BJ (cell line): ENCODE data around the gene C8B. TPM values are rescaled to one million over a fixed set of nuclear protein-coding genes. Genes with fewer than 3 reads are reported as not detected.
A peak's percentile ranks its signal among the peaks of the same experiment; 100 is the strongest.

Experiments
- CTCF ChIA-PET: fragments of 350-600 bp; formaldehyde crosslinking; extraction: SDS; loops from one replicate; lab custom pipeline; 2021; ENCODE audit warnings: antibody characterized with exemption, inconsistent platforms; lab: Yijun Ruan, JAX
- POLR2A ChIA-PET: fragments of 300-600 bp; sonication (Branson Sonifier 250); formaldehyde crosslinking; extraction: SDS; loops from one replicate; lab custom pipeline; 2021; ENCODE audit warnings: antibody characterized with exemption; lab: Charles Lee
- DNase-seq: peaks from one replicate; pipeline ENCODE4 v3.0.0-alpha.2; 2011; ENCODE audit warnings: low read depth
- H3K27me3 ChIP-seq: 2 replicates; pipeline ENCODE4 v1.6.0; 2011; ENCODE audit warnings: low read length; ENCODE audit not compliant: control insufficient read depth, insufficient read depth
- H3K36me3 ChIP-seq: 2 replicates; pipeline ENCODE4 v1.5.1; 2011; ENCODE audit warnings: low read length; ENCODE audit not compliant: control insufficient read depth, insufficient read depth
- H3K4me3 ChIP-seq: 2 replicates; pipeline ENCODE4 v1.5.1; 2011; ENCODE audit warnings: low read depth, mild to moderate bottlenecking, control low read depth, low read length
- polyA plus RNA-seq: library from polyadenylated mRNA; depleted of rRNA; stranded (reverse); fragments of >200 nt; gene quantifications from 2 replicates; pipeline ENCODE4 v1.2.3, GENCODE V29; 2011
- TF ChIP-seq, protein P1 (sequence below): IDR thresholded peaks from 2 replicates; pipeline ENCODE4 v1.5.1; 2011; ENCODE audit warnings: low read depth, mild to moderate bottlenecking, control low read depth, inconsistent platforms, low read length, moderate library complexity; ENCODE audit not compliant: insufficient read depth

The C8B gene
- polyA plus RNA-seq, 1 experiment: not detected

DNA sequence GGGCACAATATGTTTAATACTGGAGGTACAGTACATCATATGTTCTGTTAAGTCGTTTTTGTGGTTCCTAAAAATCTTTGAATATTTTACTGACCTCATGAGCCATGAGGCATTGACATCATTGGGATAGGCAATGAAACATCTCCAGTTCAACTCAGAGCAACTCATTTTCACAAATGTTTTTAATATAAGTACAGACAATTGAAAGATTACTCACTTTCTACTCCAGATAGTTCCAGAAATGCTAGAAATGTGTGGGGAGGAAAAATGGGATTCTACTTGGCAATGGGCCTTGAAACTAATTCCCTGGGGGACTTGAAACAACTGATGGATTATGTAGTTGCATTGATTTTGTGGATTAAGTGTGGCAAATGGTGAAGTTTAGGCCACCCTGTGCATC, 7.2 kb upstream of the C8B start:
- no peaks in the 10 kb centered on the region for H3K27me3 ChIP-seq
- ChIA-PET POLR2A (no interaction called here), CTCF (no interaction called here)
- no peaks in the 10 kb centered on the region for H3K36me3 ChIP-seq
- DNase-seq: no peak
- H3K4me3 ChIP-seq: no peak overlapping the region
- TF ChIP-seq, protein P1, sequence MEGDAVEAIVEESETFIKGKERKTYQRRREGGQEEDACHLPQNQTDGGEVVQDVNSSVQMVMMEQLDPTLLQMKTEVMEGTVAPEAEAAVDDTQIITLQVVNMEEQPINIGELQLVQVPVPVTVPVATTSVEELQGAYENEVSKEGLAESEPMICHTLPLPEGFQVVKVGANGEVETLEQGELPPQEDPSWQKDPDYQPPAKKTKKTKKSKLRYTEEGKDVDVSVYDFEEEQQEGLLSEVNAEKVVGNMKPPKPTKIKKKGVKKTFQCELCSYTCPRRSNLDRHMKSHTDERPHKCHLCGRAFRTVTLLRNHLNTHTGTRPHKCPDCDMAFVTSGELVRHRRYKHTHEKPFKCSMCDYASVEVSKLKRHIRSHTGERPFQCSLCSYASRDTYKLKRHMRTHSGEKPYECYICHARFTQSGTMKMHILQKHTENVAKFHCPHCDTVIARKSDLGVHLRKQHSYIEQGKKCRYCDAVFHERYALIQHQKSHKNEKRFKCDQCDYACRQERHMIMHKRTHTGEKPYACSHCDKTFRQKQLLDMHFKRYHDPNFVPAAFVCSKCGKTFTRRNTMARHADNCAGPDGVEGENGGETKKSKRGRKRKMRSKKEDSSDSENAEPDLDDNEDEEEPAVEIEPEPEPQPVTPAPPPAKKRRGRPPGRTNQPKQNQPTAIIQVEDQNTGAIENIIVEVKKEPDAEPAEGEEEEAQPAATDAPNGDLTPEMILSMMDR: no peak

DNA sequence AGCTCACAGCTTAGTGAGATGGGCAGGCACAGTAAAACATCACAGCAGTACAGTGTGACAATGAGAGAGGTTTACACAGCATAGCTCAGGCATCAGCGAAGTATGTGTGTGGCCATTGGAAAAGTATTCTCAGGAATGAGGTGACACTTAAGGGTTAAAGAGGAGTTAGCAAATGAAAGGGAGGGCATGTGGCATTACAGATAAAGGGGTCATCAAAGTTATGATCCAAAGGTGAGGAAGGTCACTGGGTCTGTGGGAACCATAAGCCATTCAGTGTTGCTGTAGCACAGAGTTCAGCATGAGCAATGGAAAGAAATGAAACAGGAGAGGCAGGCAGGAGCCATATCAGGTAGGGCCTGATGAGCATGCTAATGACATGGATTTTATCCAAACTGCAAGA, 4.5 kb upstream of the C8B start:
- TF ChIP-seq, protein P1: no peak
- ChIA-PET CTCF (interaction anchor here (1.1 kb wide), 1 partner anchor 10 kb away, joined by 3 read pairs; no protein-coding TSS in a partner anchor), POLR2A (interaction anchor here (0.6 kb wide), 1 partner anchor 30 kb away, joined by 7 read pairs; no protein-coding TSS in a partner anchor)
- H3K27me3 ChIP-seq: no peaks in the 10 kb centered on the region
- H3K4me3 ChIP-seq: no peak overlapping the region
- DNase-seq: no peak
- H3K36me3 ChIP-seq: no peaks in the 10 kb centered on the region

DNA sequence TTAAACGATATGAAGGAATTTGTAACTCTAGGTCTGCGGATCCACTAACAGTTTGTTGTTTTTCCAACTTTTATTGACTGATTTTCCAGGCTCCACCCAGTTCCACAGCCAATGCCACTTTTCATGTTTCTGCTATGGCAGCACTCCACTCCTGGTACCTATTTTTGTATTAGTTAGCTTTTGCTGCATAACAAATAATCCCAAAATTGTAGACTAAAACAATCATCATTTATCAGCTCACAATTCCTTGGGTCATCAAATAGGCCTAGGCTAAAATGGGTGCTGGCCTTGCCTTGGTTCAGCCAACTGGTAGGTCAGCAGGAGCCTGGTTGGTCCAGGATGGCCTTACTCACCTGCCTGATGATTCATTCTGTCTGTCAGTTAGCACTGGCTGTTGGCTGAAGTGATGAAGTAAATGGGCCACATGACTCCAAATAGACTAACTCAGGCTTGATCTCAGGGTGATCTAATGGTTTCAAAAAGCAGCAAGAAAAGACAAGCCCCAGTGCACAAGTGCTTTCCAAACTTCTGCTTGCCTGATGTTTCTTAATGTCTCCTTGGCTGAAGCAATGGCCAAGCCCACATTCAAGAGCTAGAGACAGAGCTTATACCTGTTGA, 3.2 kb upstream of the C8B start:
- DNase-seq: no peak
- CTCF ChIA-PET: interaction anchor here (0.7 to 3.2 kb wide), 11 partner anchors 8 to 525 kb away, joined by 3 to 22 read pairs (median 6); no protein-coding TSS in a partner anchor

DNA sequence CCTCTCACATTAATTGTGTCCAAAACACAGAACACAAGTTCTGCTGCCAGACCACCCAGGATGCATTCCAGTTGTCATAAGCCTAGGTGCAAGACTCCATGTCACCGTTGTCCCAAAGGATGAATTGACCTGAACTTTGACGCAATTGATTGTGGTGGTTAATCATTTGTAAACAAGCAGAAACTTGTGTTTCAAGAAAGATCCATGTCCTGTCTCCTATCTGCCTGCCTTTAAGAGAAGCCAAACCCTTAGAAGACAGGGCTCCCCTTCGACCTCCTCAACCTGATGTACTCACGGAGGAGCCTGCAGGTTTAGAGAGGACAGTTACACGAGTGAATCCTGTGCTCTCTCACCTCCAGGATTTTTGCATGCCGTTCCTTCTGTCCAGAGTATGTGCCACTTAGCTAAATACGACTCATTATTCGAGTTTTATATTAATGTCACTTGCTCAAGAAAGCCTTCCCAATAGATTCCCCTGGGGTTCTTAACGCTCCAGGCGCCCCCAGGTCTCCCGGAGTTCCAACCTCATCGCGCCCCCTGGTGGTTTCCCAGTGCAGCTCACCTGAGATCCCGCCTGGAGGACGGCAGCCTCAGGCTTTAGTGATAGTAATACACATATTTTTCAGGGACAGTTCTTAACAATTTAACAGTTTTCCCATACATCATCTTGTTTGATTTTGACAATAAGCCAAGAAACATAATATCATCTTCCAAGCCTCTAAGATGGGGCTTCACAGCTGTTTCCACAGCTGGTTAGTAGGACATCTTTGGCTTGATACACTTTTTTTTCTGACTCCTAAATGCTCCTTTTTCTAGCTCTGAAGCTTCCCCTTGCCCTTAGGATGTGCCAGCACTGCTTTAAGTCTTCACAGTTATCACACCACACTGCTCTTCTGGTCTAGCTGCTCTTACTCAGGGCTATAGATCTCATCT, 2.4 kb upstream of the C8B start:
- Histone ChIP-seq H3K36me3 (no peaks in the 10 kb centered on the region), H3K27me3 (no peaks in the 10 kb centered on the region), H3K4me3 (no peak overlapping the region)
- DNase-seq: no peak
- TF ChIP-seq, protein P1: peak; percentile 73
- ChIA-PET POLR2A (no interaction called here), CTCF (interaction anchor here (0.8 to 3.2 kb wide), 11 partner anchors 9 to 526 kb away, joined by 3 to 22 read pairs (median 6); no protein-coding TSS in a partner anchor)

More for the DNA sequence above, 3.2 kb upstream of the C8B start:
- Histone ChIP-seq H3K36me3 (no peaks in the 10 kb centered on the region), H3K27me3 (no peaks in the 10 kb centered on the region), H3K4me3 (no peak overlapping the region)
- POLR2A ChIA-PET: no interaction called here
- TF ChIP-seq, protein P1: no peak

DNA sequence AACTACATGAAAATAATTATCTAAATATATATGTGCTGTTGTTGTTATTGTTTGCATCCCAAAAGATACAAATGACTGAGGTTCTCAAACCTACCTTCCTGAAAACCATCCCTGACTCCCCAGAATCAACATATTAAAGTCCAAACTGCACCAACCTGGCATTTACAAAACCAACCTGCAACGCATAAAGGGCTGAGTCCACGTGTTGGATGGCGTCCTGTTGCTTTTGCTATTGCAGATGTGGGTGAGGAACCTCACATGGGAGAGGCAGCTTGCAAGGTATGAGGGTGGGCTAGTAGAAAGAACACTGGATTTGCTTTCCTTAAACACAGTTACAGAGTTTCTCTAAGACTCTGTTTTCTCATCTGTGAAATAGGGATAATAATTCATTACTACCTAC, 1.5 kb upstream of the C8B start:
- CTCF ChIA-PET: interaction anchor here (1.4 to 3.2 kb wide), 5 partner anchors 8 to 135 kb away, joined by 3 to 22 read pairs (median 11); no protein-coding TSS in a partner anchor
- POLR2A ChIA-PET: no interaction called here

More for the DNA sequence above, 1.5 kb upstream of the C8B start:
- no peaks in the 10 kb centered on the region for H3K27me3 ChIP-seq
- TF ChIP-seq, protein P1: no peak
- H3K4me3 ChIP-seq: no peak overlapping the region
- H3K36me3 ChIP-seq: no peaks in the 10 kb centered on the region
- DNase-seq: no peak
